HG03442 (cell line): Measurements from ENCODE around the gene RFESD.
"Not testable (repeated sequence)": the region's sequence is repeated elsewhere in the genome, so short reads cannot be mapped to it uniquely, and the experiment has no call there.

ENCODE experiments used
- ATAC-seq: cut with Tn5 transposase; IDR thresholded peaks from one replicate; pipeline ENCODE4 v1.9.1; 2021; ENCODE audit warnings: mild to moderate bottlenecking, moderate library complexity; ENCODE audit not compliant: unreplicated experiment

Gene RFESD

GRCh38 chr5:95627971-95628810 is 18.4 kb upstream of the RFESD start:
- no peak for ATAC-seq

DNA sequence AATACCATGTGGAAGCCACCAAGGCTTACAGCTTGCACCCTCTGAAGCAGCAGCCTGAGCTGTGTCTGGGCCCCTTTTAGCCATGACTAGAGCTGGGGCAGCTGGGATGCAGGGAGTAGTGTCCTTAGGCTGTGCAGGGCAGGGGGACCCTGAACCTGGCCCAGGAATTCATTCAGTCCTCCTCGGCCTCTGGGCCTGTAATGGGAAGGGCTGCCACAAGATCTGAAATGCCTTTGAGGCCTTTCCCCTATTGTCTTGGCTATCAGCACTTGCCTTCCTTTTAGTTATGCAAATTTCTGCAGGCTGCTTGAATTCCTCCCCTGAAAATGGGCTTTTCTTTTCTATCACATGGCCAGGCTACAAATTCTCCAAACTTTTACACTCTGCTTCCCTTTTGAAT is 17.6 kb upstream of the RFESD start:
- no peak for ATAC-seq

DNA sequence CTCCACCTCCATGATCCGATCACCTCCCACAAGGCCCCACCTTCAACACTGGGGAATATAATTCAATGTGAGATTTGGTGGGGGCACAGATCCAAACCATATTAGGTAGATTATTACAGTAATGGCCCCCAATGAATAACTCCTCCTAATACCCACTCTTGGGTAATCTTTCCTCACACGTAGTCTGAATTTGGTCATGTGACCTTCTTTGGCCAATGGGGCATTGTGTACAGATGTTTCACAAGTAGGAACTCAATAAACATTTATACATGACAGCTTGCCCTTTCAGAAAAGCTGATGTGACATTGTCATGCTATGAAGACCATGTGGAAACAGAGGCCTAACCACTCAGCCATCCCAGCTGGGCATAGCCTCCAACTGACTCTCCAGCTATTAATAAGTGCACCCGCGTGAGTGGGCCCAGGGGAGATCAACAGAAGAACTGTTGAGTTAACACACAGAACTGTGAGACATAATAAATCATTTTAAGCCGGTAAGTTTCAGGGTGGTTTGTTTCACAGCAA is 16.1 kb upstream of the RFESD start:
- no peak for ATAC-seq

DNA sequence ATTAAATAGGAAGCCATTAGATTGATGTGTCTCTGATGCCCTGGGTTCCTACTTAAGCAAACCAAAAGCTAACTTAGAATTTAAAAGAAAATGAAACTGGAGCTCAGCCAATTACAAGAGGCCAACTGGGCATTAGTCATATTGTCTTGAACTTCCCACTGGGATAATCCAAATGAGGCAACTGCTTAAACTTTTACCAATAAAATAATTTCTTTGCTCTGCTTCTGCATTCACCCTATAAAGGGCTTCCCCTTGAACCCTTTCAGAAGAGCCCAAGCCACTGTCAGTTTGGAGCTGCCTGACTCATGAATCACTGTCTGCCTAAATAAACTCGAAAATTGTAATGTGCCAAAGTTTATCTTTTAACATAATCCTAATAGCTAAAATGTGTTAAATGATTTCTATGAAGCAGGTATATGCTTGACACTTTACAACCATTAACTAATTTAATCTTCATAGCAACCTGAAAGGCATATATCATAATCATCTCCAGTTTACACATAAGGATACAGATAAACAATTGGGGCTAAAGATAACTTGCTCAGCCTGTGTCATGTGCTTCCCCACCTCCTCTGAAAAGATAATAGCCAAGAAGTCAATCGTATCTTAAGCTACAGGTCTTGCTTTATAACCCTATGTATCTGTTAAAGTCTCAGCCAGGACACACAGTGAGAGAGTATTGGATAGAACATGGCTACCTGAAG is 15.2 kb upstream of the RFESD start:
- ATAC-seq, result peak; percentile 16

- ATAC-seq, result peak; percentile 91
Measured at GRCh38 chr5:95631991-95632675, 14.4 kb upstream of the RFESD start.

- not testable (repeated sequence) for ATAC-seq
Measured at GRCh38 chr5:95632942-95633341, 13.6 kb upstream of the RFESD start.

- no peak for ATAC-seq
Measured at GRCh38 chr5:95633671-95634070, 12.9 kb upstream of the RFESD start.

DNA sequence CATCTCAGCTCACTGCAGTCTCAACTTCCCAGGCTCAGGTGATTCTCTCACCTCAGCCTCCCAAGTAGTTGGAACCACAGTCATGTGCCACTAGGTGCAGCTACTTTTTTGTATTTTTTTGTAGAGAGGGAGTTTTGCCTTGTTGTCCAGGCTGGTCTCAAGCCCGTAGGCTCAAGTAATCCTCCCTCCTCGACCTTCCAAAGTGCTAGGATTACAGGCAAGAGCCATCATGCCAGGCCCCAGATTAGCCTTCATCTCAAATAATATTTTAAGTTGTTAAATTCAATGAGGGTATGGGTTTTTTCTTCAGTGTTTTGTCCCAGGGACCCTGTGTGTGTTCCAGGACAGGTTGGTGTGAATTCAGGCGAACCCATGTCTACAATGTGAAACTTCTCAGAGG is 12.5 kb upstream of the RFESD start:
- no peak for ATAC-seq

DNA sequence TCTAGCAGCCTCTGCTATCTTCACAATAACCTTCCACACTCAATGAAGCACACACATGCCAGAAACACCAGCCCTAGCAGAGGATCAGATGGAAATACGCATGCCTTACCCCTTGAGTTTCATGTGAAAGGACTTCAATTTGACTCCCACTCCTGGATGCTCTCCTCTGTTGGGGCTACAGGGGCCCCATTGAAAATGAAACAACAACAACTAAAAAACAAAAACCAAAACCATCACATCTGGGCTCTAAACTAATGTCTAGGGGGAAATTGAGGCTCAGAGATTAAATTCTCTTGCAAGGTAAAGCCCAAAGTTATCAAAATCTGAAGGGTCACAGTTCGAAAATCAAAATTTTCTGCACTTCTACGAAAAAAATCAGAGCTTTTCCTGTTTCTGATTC is 7.9 kb upstream of the RFESD start:
- no peak for ATAC-seq

- no peak for ATAC-seq
Measured at GRCh38 chr5:95641741-95642220, 4.8 kb upstream of the RFESD start.

GRCh38 chr5:95643152-95643551 is 3.4 kb upstream of the RFESD start:
- ATAC-seq, result no peak

- peak; percentile 39 for ATAC-seq
Measured at GRCh38 chr5:95644351-95645042, 2.1 kb upstream of the RFESD start.

DNA sequence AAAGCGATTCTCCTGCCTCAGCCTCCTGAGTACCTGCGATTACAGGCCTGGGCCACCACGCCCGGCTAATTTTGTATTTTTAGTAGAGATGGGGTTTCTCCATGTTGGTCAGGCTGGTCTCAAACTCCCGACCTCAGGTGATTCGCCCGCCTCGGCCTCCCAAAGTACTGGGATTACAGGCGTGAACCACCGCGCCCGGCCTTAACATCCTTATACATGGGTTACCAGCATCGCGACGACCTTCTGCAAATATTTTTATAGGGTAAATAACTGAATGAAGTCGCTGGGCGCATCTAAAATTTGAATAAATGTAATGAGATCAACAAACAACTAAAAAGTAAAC is 380 bp upstream of the RFESD start:
- not testable (repeated sequence) for ATAC-seq

GRCh38 chr5:95647886-95648860 is 1.6 kb downstream of the RFESD start:
- no peak for ATAC-seq

- no peak for ATAC-seq
Measured at GRCh38 chr5:95649274-95649673, 2.7 kb downstream of the RFESD start.

DNA sequence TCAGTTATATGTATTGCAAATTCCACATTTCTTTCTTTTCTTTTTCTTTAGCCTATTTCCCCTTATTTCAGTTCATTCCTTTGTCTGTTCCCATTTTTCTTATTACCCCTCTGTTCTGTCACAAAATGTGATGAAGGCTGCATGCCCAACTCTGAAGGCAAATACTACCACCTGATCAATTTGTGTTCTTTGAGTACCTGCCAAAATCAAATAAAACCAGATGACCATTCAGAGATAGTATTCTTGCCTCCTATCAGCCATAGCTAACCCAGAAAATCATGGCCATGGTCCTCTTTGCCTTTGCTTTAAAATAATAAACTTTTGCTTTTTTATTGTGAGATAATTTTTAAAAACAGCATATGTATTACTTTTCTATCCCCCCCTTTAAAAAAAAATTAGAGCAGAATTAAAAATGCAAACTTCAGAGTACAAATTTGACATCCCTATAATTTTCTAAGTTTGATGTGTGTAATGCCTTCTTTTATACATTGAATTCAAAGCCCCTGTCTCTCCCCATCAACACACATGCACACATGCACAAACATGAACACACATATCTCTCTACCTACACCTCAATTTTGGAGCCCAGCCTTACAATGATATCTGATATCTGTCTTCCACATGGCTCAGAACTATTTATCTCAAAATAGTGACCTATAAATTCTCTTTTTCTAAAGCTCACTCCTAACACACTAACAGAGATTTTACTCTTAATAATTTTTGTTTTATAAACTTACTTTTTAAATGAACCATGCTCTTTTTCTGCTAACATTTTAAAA is 3.5 kb downstream of the RFESD start:
- ATAC-seq, result no peak

- no peak for ATAC-seq
Measured at GRCh38 chr5:95652849-95653248, 6.3 kb downstream of the RFESD start.

DNA sequence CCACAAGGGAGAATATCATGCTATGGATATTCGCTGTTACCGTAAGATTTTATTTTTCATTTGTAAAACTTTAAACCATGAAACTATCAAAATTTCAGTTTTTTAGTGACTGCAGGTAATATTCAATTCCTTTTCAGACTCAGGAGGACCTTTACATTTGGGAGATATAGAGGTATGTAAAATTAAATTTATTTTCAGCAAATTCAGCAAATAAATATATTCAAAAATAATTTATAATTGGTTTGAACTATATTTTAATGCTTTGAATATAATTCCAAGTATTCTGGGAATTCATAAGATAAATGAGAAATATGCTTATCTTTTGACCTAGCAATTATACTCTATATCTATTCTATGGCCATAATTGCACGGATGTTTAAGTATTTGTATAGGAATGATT is 7.6 kb downstream of the RFESD start:
- no peak for ATAC-seq

DNA sequence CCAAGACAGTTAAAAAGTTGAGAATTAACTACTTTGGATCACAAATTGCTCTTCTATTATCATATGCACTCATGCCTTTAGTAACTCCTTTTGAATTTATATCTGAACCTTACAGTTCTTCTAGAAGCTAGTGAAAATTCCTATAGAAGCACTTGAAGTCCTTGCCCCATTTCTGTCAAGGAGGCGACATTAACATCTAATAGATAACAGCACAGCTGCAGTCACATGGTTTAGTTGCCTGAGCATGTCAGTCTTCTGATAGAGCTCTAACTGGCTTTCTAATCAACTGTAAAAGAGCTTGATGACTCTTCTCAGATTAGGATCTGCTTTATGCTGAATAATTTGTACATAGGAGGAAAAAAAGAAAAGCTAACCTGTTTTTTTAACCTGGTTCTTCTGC is 9.0 kb downstream of the RFESD start:
- ATAC-seq, result no peak
